Thyroid gland (tissue), 4 donors: Measurements from ENCODE around the gene CA6.

Experiments
- CTCF ChIP-seq, 6 experiments: fragments of 200-600 bp in 3 of 6; fragments of 450-650 bp in 3 of 6; sonication (generic) in 3 of 6; IDR thresholded peaks; one replicate each; pipeline ENCODE4 v1.5.1; 2016 to 2019; ENCODE audit warnings: antibody characterized with exemption in 6 of 6, mild to moderate bottlenecking in 2 of 6, inconsistent platforms in 1 of 6, moderate library complexity in 1 of 6
- POLR2A ChIP-seq, 2 donors: fragments of 450-650 bp; IDR thresholded peaks; one replicate each; pipeline ENCODE4 v1.6.1; 2017; ENCODE audit warnings: antibody characterized with exemption in 2 of 2, mild to moderate bottlenecking in 2 of 2, moderate library complexity in 1 of 2

- TF ChIP-seq CTCF (IDR thresholded peaks at IDR 0.05) (no peak), POLR2A (IDR thresholded peaks at IDR 0.05) (no peak)
These were observed 59.7 kb downstream of the CA6 start for GRCh38 chr1:9005395-9005708.
